HEK293T (cell line): ENCODE measurements around the gene ARID3A.

Experiments
- CTCF ChIA-PET: fragments of 350-600 bp; formaldehyde crosslinking; extraction: SDS; loops from one replicate; lab custom pipeline; 2021; ENCODE audit warnings: antibody characterized with exemption, inconsistent platforms; lab: Yijun Ruan, JAX
- POLR2A ChIA-PET: fragments of 350-600 bp; formaldehyde crosslinking; extraction: SDS; loops from one replicate; lab custom pipeline; 2020; ENCODE audit warnings: antibody characterized with exemption, inconsistent platforms; lab: Yijun Ruan, JAX
- DNase-seq: peaks from one replicate; pipeline ENCODE4 v3.0.0; 2012; ENCODE audit warnings: mixed read lengths; ENCODE audit errors: extremely low spot score
- ARNT ChIP-seq: fragments of 450-650 bp; IDR thresholded peaks from 2 replicates; pipeline ENCODE4 v1.6.1; 2017; ENCODE audit warnings: mild to moderate bottlenecking
- BHLHE40 ChIP-seq: fragments of 450-650 bp; IDR thresholded peaks from 2 replicates; pipeline ENCODE4 v1.6.1; 2016; ENCODE audit warnings: mild to moderate bottlenecking, moderate library complexity, borderline replicate concordance
- CTBP1 ChIP-seq: fragments of 450-650 bp; IDR thresholded peaks from 2 replicates; pipeline ENCODE4 v1.6.1; 2016; ENCODE audit warnings: borderline replicate concordance
- ELF4 ChIP-seq: fragments of 450-650 bp; IDR thresholded peaks from 2 replicates; pipeline ENCODE4 v1.6.1; 2017; ENCODE audit warnings: antibody characterized with exemption
- FOXA1 ChIP-seq: fragments of 450-650 bp; IDR thresholded peaks from 2 replicates; pipeline ENCODE4 v1.6.1; 2016; ENCODE audit warnings: mild to moderate bottlenecking
- FOXK2 ChIP-seq: fragments of 450-650 bp; IDR thresholded peaks from 2 replicates; pipeline ENCODE4 v1.6.1; 2016; ENCODE audit warnings: mild to moderate bottlenecking
- FOXM1 ChIP-seq: fragments of 450-650 bp; IDR thresholded peaks from 2 replicates; pipeline ENCODE4 v1.6.1; 2017; ENCODE audit warnings: mild to moderate bottlenecking, borderline replicate concordance
- HDGF ChIP-seq: fragments of 450-650 bp; IDR thresholded peaks from 2 replicates; pipeline ENCODE4 v1.6.1; 2017; ENCODE audit warnings: antibody characterized with exemption, borderline replicate concordance
- L3MBTL2 ChIP-seq: fragments of 450-650 bp; conservative IDR thresholded peaks from 2 replicates; pipeline ENCODE4 v1.6.1; 2016; ENCODE audit warnings: mild to moderate bottlenecking
- LEF1 ChIP-seq: fragments of 450-650 bp; IDR thresholded peaks from 2 replicates; pipeline ENCODE4 v1.6.1; 2017; ENCODE audit warnings: mild to moderate bottlenecking, borderline replicate concordance
- NFRKB ChIP-seq: fragments of 450-650 bp; IDR thresholded peaks from 2 replicates; pipeline ENCODE4 v1.6.1; 2016; ENCODE audit warnings: mild to moderate bottlenecking, moderate library complexity
- PKNOX1 ChIP-seq: fragments of 450-650 bp; IDR thresholded peaks from 2 replicates; pipeline ENCODE4 v1.6.1; 2016
- SP1 ChIP-seq: fragments of 450-650 bp; IDR thresholded peaks from 2 replicates; pipeline ENCODE4 v1.6.1; 2017
- SUZ12 ChIP-seq: fragments of 450-650 bp; IDR thresholded peaks from 2 replicates; pipeline ENCODE4 v1.6.1; 2016; ENCODE audit warnings: mild to moderate bottlenecking
- TARDBP ChIP-seq: fragments of 450-650 bp; IDR thresholded peaks from 2 replicates; pipeline ENCODE4 v1.6.1; 2016
- ZNF384 ChIP-seq: fragments of 450-650 bp; IDR thresholded peaks from 2 replicates; pipeline ENCODE4 v1.6.1; 2016

ARID3A gene

GRCh38 chr19:932648-933552 lies 7.1 kb downstream of the ARID3A start:
- CTCF ChIA-PET, result interaction anchor here (0.7 kb wide), 1 partner anchor 28 kb away, joined by 3 read pairs; no protein-coding TSS in a partner anchor
- no peak for DNase-seq
- TF ChIP-seq PKNOX1 (no peak), LEF1 (no peak), CTBP1 (no peak), SUZ12 (no peak), BHLHE40 (no peak), FOXM1 (no peak), FOXA1 (no peak), ELF4 (no peak), L3MBTL2 (no peak), HDGF (no peak), ZNF384 (no peak), FOXK2 (no peak), TARDBP (no peak), ARNT (no peak), SP1 (no peak)
- POLR2A ChIA-PET, result no interaction called here

DNA sequence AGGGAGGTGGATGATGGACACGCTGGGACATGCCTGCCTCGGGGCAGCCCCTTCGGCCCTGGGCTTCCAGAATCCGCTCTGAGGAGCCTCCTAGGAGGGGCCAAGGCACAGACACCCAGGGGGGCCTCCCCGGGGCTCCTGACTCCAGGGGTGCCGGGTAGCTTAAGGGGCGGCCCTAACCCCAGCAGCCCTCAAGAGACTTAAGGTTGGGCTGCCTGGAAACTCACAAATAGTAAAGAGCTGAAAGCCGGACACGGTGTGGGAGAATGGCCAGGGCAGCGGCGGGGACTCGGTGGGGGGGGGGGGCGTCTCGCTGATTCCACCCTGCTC lies 7.7 kb downstream of the ARID3A start:
- no peak for DNase-seq
- POLR2A ChIA-PET, result no interaction called here
- CTCF ChIA-PET, result no interaction called here
- no peak for TF ChIP-seq ARNT

DNA sequence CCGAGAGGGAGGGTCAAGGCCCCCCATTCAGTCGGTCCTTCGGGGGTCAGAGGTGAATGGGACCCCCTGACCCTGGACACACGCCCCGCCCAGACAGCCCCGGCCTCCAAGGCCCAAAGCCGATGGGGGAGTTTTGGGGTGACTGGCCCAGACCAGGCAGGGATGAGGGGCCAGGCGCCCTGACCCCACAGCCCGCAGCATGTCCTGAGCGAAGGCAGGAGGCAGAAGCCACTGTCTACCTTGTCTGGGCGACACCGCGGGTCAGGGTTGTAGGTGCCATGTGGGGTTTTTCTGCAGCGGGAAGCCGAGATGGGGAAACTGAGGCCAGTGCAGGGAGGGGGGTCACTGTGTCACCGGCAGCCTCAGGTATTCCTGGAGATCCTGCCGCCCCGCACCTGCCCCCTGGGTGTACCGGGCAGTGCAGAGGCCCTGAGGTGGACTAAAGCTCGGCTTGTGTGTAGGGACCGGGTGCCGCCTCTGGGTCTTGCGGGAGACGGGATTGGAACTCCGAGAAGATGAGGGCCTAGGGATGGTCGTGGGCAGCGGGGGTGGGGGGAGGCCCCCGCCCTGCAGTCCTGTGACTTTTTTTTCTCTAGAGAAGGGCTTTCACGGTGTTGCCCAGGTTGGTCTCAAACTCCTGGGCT lies 8.5 kb downstream of the ARID3A start:
- ChIA-PET CTCF (no interaction called here), POLR2A (no interaction called here)
- DNase-seq, result no peak
- no peak for TF ChIP-seq FOXM1
- no peak for TF ChIP-seq PKNOX1
- TF ChIP-seq FOXA1, result no peak

DNA sequence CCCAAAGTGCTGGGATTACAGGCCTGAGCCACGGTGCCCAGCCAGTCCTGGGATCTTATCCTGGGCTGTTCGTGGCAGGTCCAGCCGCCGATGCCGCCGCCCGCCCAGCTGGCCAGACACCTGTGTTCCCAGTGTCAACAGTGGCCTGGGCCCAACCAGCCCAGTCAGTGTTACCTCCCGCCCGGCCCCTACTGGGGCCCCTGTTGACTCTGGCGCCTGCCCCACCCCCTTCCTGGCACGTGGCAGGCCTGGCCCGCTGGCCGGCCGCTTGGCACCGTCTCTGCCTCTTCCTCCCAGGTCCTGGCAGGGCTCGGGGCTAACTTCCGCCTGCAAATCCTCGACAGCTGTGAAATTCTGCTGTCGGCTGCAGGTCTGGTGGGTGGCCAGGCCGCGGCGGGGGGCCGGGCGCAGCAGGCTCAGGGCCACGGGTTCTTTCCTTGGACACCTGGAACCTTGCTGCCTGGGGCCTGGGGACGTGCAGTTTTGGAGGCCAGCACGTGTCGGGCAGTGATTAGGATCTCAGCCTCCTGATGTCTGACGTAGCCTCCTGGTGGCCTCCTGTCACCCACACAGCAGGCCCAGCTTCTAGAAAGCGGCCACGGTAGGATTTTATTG lies 9.1 kb downstream of the ARID3A start:
- POLR2A ChIA-PET, result no interaction called here
- CTCF ChIA-PET, result no interaction called here
- no peak for DNase-seq
- TF ChIP-seq FOXA1, result no peak
- TF ChIP-seq BHLHE40, result no peak
- TF ChIP-seq LEF1, result no peak
- no peak for TF ChIP-seq HDGF
- TF ChIP-seq ELF4, result no peak
- TF ChIP-seq ZNF384, result no peak
- TF ChIP-seq NFRKB, result no peak
- no peak for TF ChIP-seq SUZ12
- TF ChIP-seq ARNT, result no peak
- TF ChIP-seq TARDBP, result no peak
- no peak for TF ChIP-seq SP1
- TF ChIP-seq FOXM1, result no peak
- no peak for TF ChIP-seq L3MBTL2
- no peak for TF ChIP-seq CTBP1
- no peak for TF ChIP-seq PKNOX1
- no peak for TF ChIP-seq FOXK2

GRCh38 chr19:936175-936546 lies 10.3 kb downstream of the ARID3A start:
- DNase-seq, result no peak
- no peak for TF ChIP-seq FOXA1
- TF ChIP-seq ZNF384, result no peak
- no peak for TF ChIP-seq ELF4
- no peak for TF ChIP-seq FOXM1
- no peak for TF ChIP-seq SUZ12
- CTCF ChIA-PET, result no interaction called here
- POLR2A ChIA-PET, result no interaction called here

- TF ChIP-seq FOXK2, result no peak
- no peak for TF ChIP-seq SUZ12
- TF ChIP-seq CTBP1, result no peak
- TF ChIP-seq PKNOX1, result no peak
- ChIA-PET POLR2A (no interaction called here), CTCF (no interaction called here)
- DNase-seq, result no peak
These were observed 11.4 kb downstream of the ARID3A start for GRCh38 chr19:937259-937694.
